ENCODE results near the gene SOX30.
A peak's percentile ranks its signal among the peaks of the same experiment; 100 is the strongest.

SOX30 gene

DNA sequence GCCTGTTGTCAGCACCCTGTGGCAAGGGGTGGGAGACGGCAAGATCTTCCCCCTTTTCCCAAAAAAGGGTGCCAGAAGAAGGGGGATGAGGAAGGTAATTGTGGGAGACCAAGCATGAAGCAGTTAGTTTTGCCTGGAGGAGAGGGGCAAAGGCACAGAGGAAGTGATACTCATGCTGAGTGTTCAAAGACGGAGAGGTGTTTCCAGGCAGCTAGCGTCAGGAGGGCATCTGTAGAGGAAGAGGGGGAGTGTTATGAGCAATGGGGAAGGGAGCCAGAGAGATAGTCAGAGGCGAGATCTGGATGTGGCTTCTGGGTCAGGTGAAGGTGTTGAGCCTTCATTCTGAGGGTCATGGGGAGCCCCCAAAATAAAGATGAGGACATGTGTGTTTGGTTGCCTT, 49.7 kb downstream of the SOX30 start:
- H3K9me3 Mint-ChIP-seq = peaks cover 6% of the 10 kb centered on the region
- peaks cover 72% of the 10 kb centered on the region for H3K4me1 Mint-ChIP-seq
- H3K27ac Mint-ChIP-seq = peak overlapping the region; percentile 81
- H3K36me3 Mint-ChIP-seq = no peaks in the 10 kb centered on the region
- no peaks in the 10 kb centered on the region for H3K27me3 Mint-ChIP-seq
- peak overlapping the region; percentile 37 for H3K4me3 Mint-ChIP-seq

GRCh38 chr5:157600252-157600651, 52.0 kb downstream of the SOX30 start:
- peaks cover 2% of the 10 kb centered on the region for H3K36me3 Mint-ChIP-seq
- H3K27ac Mint-ChIP-seq = peak overlapping the region; percentile 86
- H3K4me1 Mint-ChIP-seq = peaks cover 82% of the 10 kb centered on the region
- H3K27me3 Mint-ChIP-seq = no peaks in the 10 kb centered on the region
- H3K9me3 Mint-ChIP-seq = peaks cover 11% of the 10 kb centered on the region
- peak overlapping the region; percentile 40 for H3K4me3 Mint-ChIP-seq

DNA sequence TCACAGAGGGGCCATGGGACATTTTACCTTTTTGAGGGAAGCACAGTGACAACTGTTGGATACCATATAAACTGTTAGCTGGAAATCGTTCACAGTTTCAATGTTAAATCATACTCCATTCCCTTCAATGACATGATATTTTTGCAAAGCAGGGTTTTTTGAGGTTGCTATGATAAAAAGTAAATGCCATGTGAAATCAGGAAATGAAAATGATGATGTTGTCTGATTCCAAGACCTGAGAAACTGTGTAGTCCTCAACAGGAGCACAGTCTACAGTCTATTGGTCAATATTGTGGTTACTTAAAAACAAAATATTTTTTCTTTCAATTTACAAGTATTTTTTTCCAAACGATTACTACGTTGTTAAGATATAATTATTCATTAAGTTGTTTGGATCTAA, 52.7 kb downstream of the SOX30 start:
- Mint-ChIP-seq H3K27ac (peak overlapping the region; percentile 74), H3K4me3 (peak overlapping the region; percentile 49)

GRCh38 chr5:157598350-157598936, 53.8 kb downstream of the SOX30 start:
- peaks cover 2% of the 10 kb centered on the region for H3K36me3 Mint-ChIP-seq
- peaks cover 81% of the 10 kb centered on the region for H3K4me1 Mint-ChIP-seq
- H3K9me3 Mint-ChIP-seq = peaks cover 11% of the 10 kb centered on the region
- peak overlapping the region; percentile 78 for H3K27ac Mint-ChIP-seq
- peak overlapping the region; percentile 49 for H3K4me3 Mint-ChIP-seq
- H3K27me3 Mint-ChIP-seq = no peaks in the 10 kb centered on the region

More for the DNA sequence above, 52.7 kb downstream of the SOX30 start:
- Mint-ChIP-seq H3K9me3 (peaks cover 11% of the 10 kb centered on the region), H3K27me3 (no peaks in the 10 kb centered on the region), H3K36me3 (peaks cover 2% of the 10 kb centered on the region), H3K4me1 (peaks cover 84% of the 10 kb centered on the region)

DNA sequence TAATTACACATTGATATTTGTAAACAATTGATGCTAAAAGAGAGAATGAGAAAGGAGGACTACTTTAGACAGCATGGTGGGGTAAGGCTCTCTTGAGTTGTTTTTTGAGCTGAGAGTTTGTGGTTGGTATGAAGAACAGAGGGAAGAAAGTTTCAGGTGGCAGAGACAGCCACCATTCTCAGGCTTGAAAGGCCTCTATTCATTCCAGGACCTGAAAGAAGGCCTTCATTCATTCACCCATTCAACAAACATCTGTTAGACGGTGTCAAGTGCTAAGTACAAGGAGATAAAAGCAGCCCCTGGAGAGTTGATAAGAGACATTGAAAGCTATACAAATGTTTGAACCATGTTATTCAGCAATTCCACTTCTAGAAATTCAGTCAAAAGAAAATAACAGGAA, 55.0 kb downstream of the SOX30 start:
- Mint-ChIP-seq H3K4me3 (peak overlapping the region; percentile 51), H3K9me3 (peaks cover 11% of the 10 kb centered on the region), H3K27ac (peak overlapping the region; percentile 57), H3K27me3 (no peaks in the 10 kb centered on the region), H3K36me3 (peaks cover 2% of the 10 kb centered on the region), H3K4me1 (peaks cover 79% of the 10 kb centered on the region)

DNA sequence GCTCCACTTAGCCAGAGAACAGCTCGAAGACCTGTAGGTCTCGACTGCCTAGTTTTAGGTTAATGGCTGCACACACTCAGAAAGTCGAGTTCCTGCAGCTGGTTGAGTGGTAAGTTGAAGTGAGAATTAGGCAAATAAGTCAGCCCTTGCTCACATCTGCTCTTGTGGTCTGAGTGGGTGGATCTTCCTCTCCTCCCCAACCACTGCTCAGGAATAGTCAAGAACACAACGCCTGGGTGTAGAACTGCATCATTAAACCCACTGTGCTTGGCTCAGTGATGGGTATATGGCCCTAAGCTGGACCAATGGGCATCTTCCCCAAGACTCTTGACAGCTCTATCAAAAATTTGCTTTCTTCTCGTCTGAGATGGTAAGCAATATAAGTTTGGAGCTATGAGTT, 55.8 kb downstream of the SOX30 start:
- Mint-ChIP-seq H3K27ac (peak overlapping the region; percentile 51), H3K36me3 (peaks cover 4% of the 10 kb centered on the region), H3K4me3 (peak overlapping the region; percentile 23), H3K27me3 (peaks cover 1% of the 10 kb centered on the region), H3K9me3 (peaks cover 11% of the 10 kb centered on the region), H3K4me1 (peaks cover 79% of the 10 kb centered on the region)

DNA sequence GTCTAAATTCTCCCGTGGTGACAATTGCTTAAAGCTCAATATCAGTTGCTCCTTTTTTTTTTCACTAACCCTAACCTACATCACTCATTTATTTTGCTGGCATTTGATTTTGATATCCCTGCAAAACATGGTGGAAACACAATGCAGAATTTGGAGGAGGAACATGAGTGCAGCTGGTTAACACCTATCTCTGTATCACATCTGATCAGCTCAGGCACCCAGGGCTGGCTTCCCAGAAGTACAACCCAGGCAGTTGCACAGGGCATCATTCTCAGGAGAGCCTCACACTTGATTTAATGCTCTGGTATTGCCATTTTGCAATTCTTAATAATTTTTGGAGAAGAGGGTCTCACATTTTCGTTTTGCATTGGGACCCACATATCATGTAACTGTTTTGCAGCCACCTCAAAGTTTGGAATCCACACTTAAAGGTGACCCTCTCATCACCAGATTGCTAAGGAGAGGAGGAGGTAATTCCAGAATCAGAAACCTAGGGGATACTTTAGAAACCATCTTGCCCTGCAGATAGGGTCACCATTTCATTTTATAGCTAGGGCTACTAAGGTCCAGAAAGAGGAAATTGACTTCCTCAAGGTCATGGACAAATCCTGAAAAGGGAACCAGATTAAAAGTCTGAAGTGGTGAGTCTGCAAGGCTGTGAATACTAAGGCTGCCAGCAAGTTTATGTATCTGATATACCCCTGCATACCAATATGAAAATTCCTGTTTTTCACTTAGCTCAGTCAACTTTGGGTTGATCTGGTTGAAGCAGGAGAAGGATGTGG, 57.4 kb downstream of the SOX30 start:
- Mint-ChIP-seq H3K4me3 (no peak overlapping the region), H3K4me1 (peaks cover 71% of the 10 kb centered on the region), H3K27me3 (peaks cover 1% of the 10 kb centered on the region), H3K36me3 (peaks cover 4% of the 10 kb centered on the region), H3K9me3 (peaks cover 11% of the 10 kb centered on the region), H3K27ac (no peak overlapping the region)

GRCh38 chr5:157594257-157594656, 58.0 kb downstream of the SOX30 start:
- Mint-ChIP-seq H3K36me3 (peaks cover 4% of the 10 kb centered on the region), H3K9me3 (peaks cover 11% of the 10 kb centered on the region), H3K4me3 (no peak overlapping the region), H3K27ac (no peak overlapping the region), H3K4me1 (peaks cover 69% of the 10 kb centered on the region), H3K27me3 (peaks cover 1% of the 10 kb centered on the region)

DNA sequence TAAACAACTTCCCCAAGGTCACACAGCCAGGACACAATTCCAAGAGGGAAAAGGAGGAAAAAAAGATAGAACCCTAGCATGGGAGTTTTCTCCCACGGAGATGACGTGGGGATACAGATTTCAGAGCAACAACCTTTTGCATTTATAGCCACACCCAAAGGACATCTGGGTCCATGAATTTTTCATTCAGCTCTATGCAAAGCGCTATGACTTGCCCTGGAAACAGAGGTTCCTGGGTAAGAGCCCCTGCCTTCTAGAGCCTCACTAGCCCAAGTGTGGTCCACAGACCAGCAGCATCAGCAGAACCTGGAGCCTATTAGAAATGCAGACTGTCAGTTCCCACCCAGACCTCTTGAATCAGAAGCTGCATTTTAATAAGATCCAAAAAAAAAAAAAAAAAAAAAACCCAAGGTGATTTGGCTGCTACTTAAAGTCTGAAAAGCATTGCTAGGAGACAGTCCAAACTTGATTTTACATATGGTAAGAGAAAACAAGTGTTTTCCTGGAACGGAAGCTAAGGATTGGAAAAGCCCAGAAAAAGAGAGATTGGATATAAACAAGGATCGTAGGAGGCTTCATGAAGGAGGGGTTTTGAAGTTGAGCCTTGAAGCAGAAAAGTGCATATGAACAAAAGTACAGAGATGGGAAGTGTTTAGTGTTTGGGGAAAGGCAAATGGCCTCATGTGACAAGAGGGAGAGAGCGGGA, 59.0 kb downstream of the SOX30 start:
- Mint-ChIP-seq H3K27me3 (peaks cover 1% of the 10 kb centered on the region), H3K4me3 (no peak overlapping the region), H3K4me1 (peaks cover 58% of the 10 kb centered on the region), H3K27ac (no peak overlapping the region), H3K9me3 (peaks cover 7% of the 10 kb centered on the region), H3K36me3 (peaks cover 4% of the 10 kb centered on the region)

- Mint-ChIP-seq H3K36me3 (peaks cover 4% of the 10 kb centered on the region), H3K4me1 (peaks cover 54% of the 10 kb centered on the region), H3K9me3 (peaks cover 5% of the 10 kb centered on the region), H3K27ac (no peak overlapping the region), H3K4me3 (no peak overlapping the region), H3K27me3 (peaks cover 1% of the 10 kb centered on the region)
These were observed 59.6 kb downstream of the SOX30 start for GRCh38 chr5:157592594-157592993.

DNA sequence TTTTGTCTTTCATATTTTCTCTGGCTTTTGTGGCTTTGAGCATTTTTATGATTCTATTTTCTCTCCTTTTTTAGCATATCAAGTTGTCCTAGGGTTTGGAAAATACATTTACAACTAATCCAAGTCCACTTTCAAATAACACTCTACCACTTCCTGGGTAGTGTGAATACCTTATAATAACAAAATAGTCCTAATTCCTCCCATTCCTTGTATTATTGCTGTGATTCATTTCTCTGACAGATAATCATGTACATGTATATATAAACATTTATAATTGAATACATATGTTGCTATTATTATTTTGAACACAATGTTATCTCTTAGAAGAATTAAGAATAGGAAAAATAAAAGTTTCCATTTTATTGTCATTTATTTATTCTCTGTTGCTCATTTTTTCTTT, 61.8 kb downstream of the SOX30 start:
- Mint-ChIP-seq H3K27ac (no peak overlapping the region), H3K27me3 (peaks cover 1% of the 10 kb centered on the region), H3K4me1 (peaks cover 33% of the 10 kb centered on the region), H3K9me3 (no peaks in the 10 kb centered on the region), H3K4me3 (no peak overlapping the region), H3K36me3 (peaks cover 2% of the 10 kb centered on the region)

GRCh38 chr5:157584628-157585027, 67.6 kb downstream of the SOX30 start:
- H3K4me1 Mint-ChIP-seq = peaks cover 24% of the 10 kb centered on the region
- H3K27ac Mint-ChIP-seq = no peak overlapping the region
- no peak overlapping the region for H3K4me3 Mint-ChIP-seq
- H3K27me3 Mint-ChIP-seq = no peaks in the 10 kb centered on the region
- peaks cover 5% of the 10 kb centered on the region for H3K9me3 Mint-ChIP-seq
- no peaks in the 10 kb centered on the region for H3K36me3 Mint-ChIP-seq

DNA sequence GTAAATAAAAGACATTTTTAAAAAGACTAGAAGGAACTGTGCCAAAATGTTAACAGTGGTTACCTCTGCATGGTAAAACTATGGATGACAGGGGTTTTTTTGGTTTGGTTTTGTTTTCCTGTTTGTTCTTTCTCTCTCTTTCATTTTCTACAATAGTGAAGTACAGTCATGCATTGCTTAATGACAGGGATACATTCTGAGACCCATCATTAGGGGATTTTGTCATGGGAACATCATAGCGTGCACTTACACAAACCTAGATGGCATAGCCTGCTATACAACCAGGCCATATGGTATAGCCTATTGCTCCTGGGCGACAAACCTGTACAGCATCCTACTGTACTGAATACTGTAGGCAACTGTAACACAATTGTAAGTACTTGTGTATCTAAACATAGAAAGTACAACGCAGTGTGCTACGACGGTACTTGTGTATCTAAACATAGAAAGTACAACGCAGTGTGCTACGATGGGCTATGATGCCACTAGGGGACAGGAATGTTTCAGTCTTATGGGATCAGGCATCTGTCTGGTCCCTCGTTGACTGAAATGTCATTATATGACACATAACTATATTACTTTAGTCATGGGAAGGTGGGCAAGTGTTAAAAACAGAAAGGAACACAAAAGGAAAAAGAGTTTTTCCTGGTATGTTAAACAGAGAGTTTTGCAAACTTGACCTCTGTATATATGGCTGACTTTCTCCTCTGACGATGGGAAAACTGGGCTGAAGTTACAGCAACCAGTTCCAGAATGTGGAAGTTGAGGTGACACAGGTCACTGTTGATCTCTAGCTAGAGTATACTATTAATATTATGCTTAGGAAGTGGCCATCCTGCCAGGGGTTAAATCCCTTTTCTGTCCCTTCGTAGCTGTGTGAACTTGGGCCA, 69.3 kb downstream of the SOX30 start:
- H3K4me3 Mint-ChIP-seq = peak overlapping the region; percentile 2
- peaks cover 5% of the 10 kb centered on the region for H3K9me3 Mint-ChIP-seq
- H3K4me1 Mint-ChIP-seq = peaks cover 31% of the 10 kb centered on the region
- peak overlapping the region; percentile 14 for H3K27ac Mint-ChIP-seq
- no peaks in the 10 kb centered on the region for H3K27me3 Mint-ChIP-seq
- no peaks in the 10 kb centered on the region for H3K36me3 Mint-ChIP-seq

- Mint-ChIP-seq H3K4me3 (no peak overlapping the region), H3K27me3 (no peaks in the 10 kb centered on the region), H3K9me3 (peaks cover 5% of the 10 kb centered on the region), H3K4me1 (peaks cover 31% of the 10 kb centered on the region), H3K36me3 (no peaks in the 10 kb centered on the region), H3K27ac (no peak overlapping the region)
These were observed 70.3 kb downstream of the SOX30 start for GRCh38 chr5:157581901-157582300.

- peaks cover 35% of the 10 kb centered on the region for H3K4me1 Mint-ChIP-seq
- H3K27ac Mint-ChIP-seq = no peak overlapping the region
- H3K36me3 Mint-ChIP-seq = no peaks in the 10 kb centered on the region
- H3K9me3 Mint-ChIP-seq = no peaks in the 10 kb centered on the region
- H3K4me3 Mint-ChIP-seq = no peak overlapping the region
- H3K27me3 Mint-ChIP-seq = peaks cover 6% of the 10 kb centered on the region
These were observed 74.0 kb downstream of the SOX30 start for GRCh38 chr5:157578079-157578780.
